ENCODE results near the gene ST3GAL2.

- TF ChIP-seq EZH2 (IDR thresholded peaks at IDR 0.05) (no peak), POLR2AphosphoS5 (IDR thresholded peaks at IDR 0.05; ENCODE audit: borderline replicate concordance, low read depth, low read length) (no peak), FOXP2 (optimal IDR thresholded peaks at IDR 0.05; ENCODE audit: control extremely low read depth, extremely low read length, insufficient read depth) (no peak)
These were observed 30.1 kb upstream of the ST3GAL2 start for GRCh38 chr16:70468776-70469525.

Data from SK-N-MC (cell line).